IMR-90 (cell line): Measurements from ENCODE around the gene SLC7A7.
A peak's percentile ranks its signal among the peaks of the same experiment; 100 is the strongest.

ENCODE experiments used
- CHD1 ChIP-seq: IDR thresholded peaks from 2 replicates; pipeline ENCODE4 v1.6.1; 2012; ENCODE audit warnings: low read depth, low read length, improper control_type of control experiment
- CTCF ChIP-seq: conservative IDR thresholded peaks from 2 replicates; pipeline ENCODE4 v1.5.1; 2012; ENCODE audit warnings: mild to moderate bottlenecking, low read depth, low read length, improper control_type of control experiment
- NFE2L2 ChIP-seq: fragments of 150-350 bp; IDR thresholded peaks from 2 replicates; pipeline ENCODE4 v1.6.1; 2016; ENCODE audit warnings: low read depth, mild to moderate bottlenecking, low read length

- TF ChIP-seq CTCF (0 out of 2 replicates have a peak, but pooled peaks have one; percentile 11), NFE2L2 (no peak), CHD1 (no peak)
Observed at GRCh38 chr14:22837750-22838538, 22.7 kb upstream of the SLC7A7 start.
